OCI-LY1 (cell line): ENCODE results near the gene DNLZ.

Experiments
- EZH2 ChIP-seq: fragments of 200-600 bp; sonication (generic), shearing (Covaris generic); IDR thresholded peaks from 2 replicates; pipeline ENCODE4 v1.8.0; 2017; ENCODE audit warnings: borderline replicate concordance, mixed run types, mild to moderate bottlenecking, antibody characterized with exemption, low read length, moderate library complexity, mixed read lengths
- TF ChIP-seq, protein P1 (sequence below): fragments of 200-600 bp; sonication (generic), shearing (Covaris generic); IDR thresholded peaks from 2 replicates; pipeline ENCODE4 v1.5.1; 2017; ENCODE audit warnings: mild to moderate bottlenecking, antibody characterized with exemption, low read length, moderate library complexity, mixed read lengths

DNA sequence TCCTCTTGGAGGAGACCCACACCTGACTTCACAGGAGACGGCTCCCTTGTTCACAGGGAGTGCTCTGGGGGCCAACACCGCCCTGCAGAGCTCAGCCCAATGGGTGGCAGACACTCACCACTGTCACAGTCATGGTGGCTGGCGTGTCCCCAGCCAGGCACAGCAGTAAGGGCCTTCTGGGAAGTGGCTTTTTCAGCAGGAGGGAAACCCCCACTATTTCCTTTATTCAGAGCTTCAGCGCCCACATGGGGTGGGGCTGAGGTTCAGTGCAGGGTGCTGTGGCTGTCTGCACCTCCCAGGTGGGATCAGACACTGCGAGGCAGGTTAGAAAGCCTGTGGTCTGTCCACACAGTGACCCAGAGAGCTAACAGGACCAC lies 40.0 kb upstream of the DNLZ start:
- TF ChIP-seq EZH2: no peak
- TF ChIP-seq, protein P1, sequence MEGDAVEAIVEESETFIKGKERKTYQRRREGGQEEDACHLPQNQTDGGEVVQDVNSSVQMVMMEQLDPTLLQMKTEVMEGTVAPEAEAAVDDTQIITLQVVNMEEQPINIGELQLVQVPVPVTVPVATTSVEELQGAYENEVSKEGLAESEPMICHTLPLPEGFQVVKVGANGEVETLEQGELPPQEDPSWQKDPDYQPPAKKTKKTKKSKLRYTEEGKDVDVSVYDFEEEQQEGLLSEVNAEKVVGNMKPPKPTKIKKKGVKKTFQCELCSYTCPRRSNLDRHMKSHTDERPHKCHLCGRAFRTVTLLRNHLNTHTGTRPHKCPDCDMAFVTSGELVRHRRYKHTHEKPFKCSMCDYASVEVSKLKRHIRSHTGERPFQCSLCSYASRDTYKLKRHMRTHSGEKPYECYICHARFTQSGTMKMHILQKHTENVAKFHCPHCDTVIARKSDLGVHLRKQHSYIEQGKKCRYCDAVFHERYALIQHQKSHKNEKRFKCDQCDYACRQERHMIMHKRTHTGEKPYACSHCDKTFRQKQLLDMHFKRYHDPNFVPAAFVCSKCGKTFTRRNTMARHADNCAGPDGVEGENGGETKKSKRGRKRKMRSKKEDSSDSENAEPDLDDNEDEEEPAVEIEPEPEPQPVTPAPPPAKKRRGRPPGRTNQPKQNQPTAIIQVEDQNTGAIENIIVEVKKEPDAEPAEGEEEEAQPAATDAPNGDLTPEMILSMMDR: no peak
